Measurements from ENCODE around the gene ADCY1.

Gene ADCY1

GRCh38 chr7:45564485-45564884 lies 9.7 kb upstream of the ADCY1 start:
- no peak for DNase-seq (ENCODE audit: low read depth)
- no peak for TF ChIP-seq CTCF (IDR thresholded peaks at IDR 0.05; ENCODE audit: low read length, missing control alignments)
- H3K4me3 ChIP-seq (replicated peaks; ENCODE audit: low read depth, low read length) = no peak overlapping the region

- no peak for TF ChIP-seq CTCF (IDR thresholded peaks at IDR 0.05; ENCODE audit: low read length, missing control alignments)
- no peak overlapping the region for H3K4me3 ChIP-seq (replicated peaks; ENCODE audit: low read depth, low read length)
- DNase-seq (ENCODE audit: low read depth) = no peak
These were observed 9.2 kb upstream of the ADCY1 start for GRCh38 chr7:45564886-45565455.

GRCh38 chr7:45566386-45566785 lies 7.8 kb upstream of the ADCY1 start:
- TF ChIP-seq CTCF (IDR thresholded peaks at IDR 0.05; ENCODE audit: low read length, missing control alignments) = no peak
- DNase-seq (ENCODE audit: low read depth) = no peak
- H3K4me3 ChIP-seq (replicated peaks; ENCODE audit: low read depth, low read length) = no peak overlapping the region

GRCh38 chr7:45566961-45567360 lies 7.2 kb upstream of the ADCY1 start:
- TF ChIP-seq CTCF (IDR thresholded peaks at IDR 0.05; ENCODE audit: low read length, missing control alignments) = no peak
- no peak overlapping the region for H3K4me3 ChIP-seq (replicated peaks; ENCODE audit: low read depth, low read length)
- DNase-seq (ENCODE audit: low read depth) = no peak

GRCh38 chr7:45567713-45568112 lies 6.5 kb upstream of the ADCY1 start:
- TF ChIP-seq CTCF (IDR thresholded peaks at IDR 0.05; ENCODE audit: low read length, missing control alignments) = no peak
- DNase-seq (ENCODE audit: low read depth) = no peak
- no peak overlapping the region for H3K4me3 ChIP-seq (replicated peaks; ENCODE audit: low read depth, low read length)

DNA sequence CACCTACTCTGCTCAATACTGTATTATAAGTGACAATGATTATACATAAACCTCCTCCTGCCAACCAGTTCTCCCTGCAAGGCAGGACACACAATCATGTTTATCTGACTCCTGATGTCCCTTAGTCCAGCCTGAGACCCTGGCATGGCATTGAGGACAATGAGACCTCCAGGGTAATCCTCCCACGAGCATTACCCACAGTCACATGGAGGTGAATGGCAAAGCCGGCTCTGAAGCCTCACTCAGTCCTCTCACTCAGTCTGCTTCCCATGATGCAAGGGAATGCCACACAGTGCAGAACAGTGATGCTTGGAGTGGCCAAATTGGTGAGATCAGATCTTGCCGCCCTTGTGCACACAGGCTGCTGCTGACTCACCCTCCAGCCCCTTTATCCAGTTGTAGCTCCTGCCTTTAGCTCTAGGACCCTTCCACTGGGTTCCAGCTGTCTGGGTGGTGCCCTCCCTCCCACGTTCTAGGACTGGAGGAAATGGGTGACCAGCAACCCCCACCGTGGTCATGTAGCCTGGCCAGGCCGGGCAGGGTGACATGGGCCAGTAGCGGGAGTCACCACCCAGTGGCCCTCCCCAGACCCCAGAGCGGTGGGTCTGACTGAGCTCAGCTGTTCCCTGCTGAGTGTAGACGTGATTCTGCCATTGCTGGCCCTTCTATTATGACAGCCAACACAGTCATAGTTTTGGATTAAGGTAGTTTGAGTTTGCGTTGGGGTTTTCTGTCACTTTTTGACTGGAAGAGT lies 5.5 kb upstream of the ADCY1 start:
- no peak for TF ChIP-seq CTCF (IDR thresholded peaks at IDR 0.05; ENCODE audit: low read length, missing control alignments)
- no peak for DNase-seq (ENCODE audit: low read depth)
- no peak overlapping the region for H3K4me3 ChIP-seq (replicated peaks; ENCODE audit: low read depth, low read length)

GRCh38 chr7:45569290-45569685 lies 4.9 kb upstream of the ADCY1 start:
- no peak for TF ChIP-seq CTCF (IDR thresholded peaks at IDR 0.05; ENCODE audit: low read length, missing control alignments)
- no peak for DNase-seq (ENCODE audit: low read depth)
- H3K4me3 ChIP-seq (replicated peaks; ENCODE audit: low read depth, low read length) = no peak overlapping the region

Measured in fibroblast of pulmonary artery (primary cell).